K562 (cell line): ENCODE data around the gene EDRF1. TPM values are rescaled to one million over a fixed set of nuclear protein-coding genes. Genes with fewer than 3 reads are reported as not detected.

Source experiments
- ATAC-seq: fragments of 200-7000 bp; cut with Tn5 transposase; 3 replicates; pipeline ENCODE4 v1.9.1; 2020; ENCODE audit warnings: moderate library complexity
- BruUV-seq: library from RNA; stranded (reverse); fragments of 400-500 nt; replicated peaks from 2 replicates; lab custom pipeline; 2021; lab: Mats Ljungman, UMichigan
- CTCF ChIA-PET: fragments of 300-600 bp; formaldehyde crosslinking; extraction: SDS; loops from one replicate; lab custom pipeline; 2021; ENCODE audit warnings: low intra/inter-chr PET ratio; lab: Yijun Ruan, JAX
- POLR2A ChIA-PET: fragments of 300-600, 350-650 bp; sonication (Branson Sonifier 250); formaldehyde crosslinking; extraction: SDS; loops from one replicate; lab custom pipeline; 2021; ENCODE audit warnings: antibody characterized with exemption, inconsistent platforms; lab: Yijun Ruan, JAX
- DNase-seq, 4 experiments: peaks; one replicate each; pipeline versions ENCODE4 v3.0.0 to v3.0.0-alpha.2; 2011 to 2018; ENCODE audit warnings: low spot score in 3 of 4, mixed read lengths in 3 of 4; ENCODE audit errors: extremely low read depth in 1 of 4
- FAIRE-seq: peaks from 2 replicates; lab custom pipeline; 2011; peaks lifted over from hg19 to GRCh38; lab: Jason Lieb, UNC
- H2AFZ ChIP-seq: 2 replicates; pipeline ENCODE4 v1.6.0; 2011; ENCODE audit warnings: low read depth, low read length, control low read depth, inconsistent platforms
- H3K27ac ChIP-seq: fragments of 200-600 bp; 3 replicates; pipeline ENCODE4 v1.8.0; 2011; ENCODE audit warnings: low read depth, mild to moderate bottlenecking, control low read depth, inconsistent platforms, low read length, moderate library complexity, mixed read lengths; ENCODE audit errors: extremely low read depth
- H3K27me3 ChIP-seq, 2 experiments: fragments of 300-600 bp in 1 of 2; 2 replicates in 1 of 2; 3 replicates in 1 of 2; pipeline versions ENCODE4 v1.6.0 to v1.8.0; 2011; ENCODE audit warnings: inconsistent platforms in 2 of 2, low read length in 2 of 2, mild to moderate bottlenecking in 1 of 2, mixed read lengths in 1 of 2, moderate library complexity in 1 of 2; ENCODE audit not compliant: control insufficient read depth in 2 of 2, insufficient read depth in 2 of 2
- H3K36me3 ChIP-seq: fragments of 300-600 bp; 3 replicates; pipeline ENCODE4 v1.8.0; 2011; ENCODE audit warnings: mild to moderate bottlenecking, low read length, inconsistent platforms; ENCODE audit not compliant: control insufficient read depth, insufficient read depth
- H3K4me1 ChIP-seq, 2 experiments: fragments of 200-600 bp in 1 of 2; replicated peaks in 1 of 2; 2 replicates in 1 of 2; 3 replicates in 1 of 2; pipeline versions ENCODE4 v1.5.1 to v1.8.0; 2011; ENCODE audit warnings: inconsistent platforms in 2 of 2, low read length in 2 of 2, mild to moderate bottlenecking in 1 of 2, mixed read lengths in 1 of 2, moderate library complexity in 1 of 2; ENCODE audit not compliant: control insufficient read depth in 2 of 2, insufficient read depth in 2 of 2
- H3K4me2 ChIP-seq: 2 replicates; pipeline ENCODE4 v1.6.1; 2011; ENCODE audit warnings: low read length, control low read depth, inconsistent platforms, mixed read lengths; ENCODE audit not compliant: insufficient read depth
- H3K4me3 ChIP-seq: fragments of 200-600 bp; sonication (generic), shearing (Covaris generic); 2 replicates; pipeline ENCODE4 v1.5.1; 2016; ENCODE audit warnings: control low read depth, inconsistent platforms
- H3K79me2 ChIP-seq: fragments of 200-600 bp; 3 replicates; pipeline ENCODE4 v1.8.0; 2011; ENCODE audit warnings: low read length, inconsistent platforms; ENCODE audit not compliant: control insufficient read depth, insufficient read depth
- H3K9ac ChIP-seq, 2 experiments: 2 replicates each; pipeline versions ENCODE4 v1.6.0 to v1.6.1; 2011; ENCODE audit warnings: low read depth in 2 of 2, low read length in 2 of 2, control low read depth in 1 of 2, inconsistent platforms in 1 of 2, mild to moderate bottlenecking in 1 of 2, mixed read lengths in 1 of 2; ENCODE audit not compliant: insufficient read depth in 1 of 2
- H3K9me1 ChIP-seq: one replicate; pipeline ENCODE4 v1.6.0; 2011; ENCODE audit warnings: inconsistent platforms, mild to moderate bottlenecking, low read length, moderate library complexity; ENCODE audit not compliant: control insufficient read depth, insufficient read depth
- H3K9me3 ChIP-seq: replicated peaks from 2 replicates; pipeline ENCODE4 v1.5.1; 2011; ENCODE audit warnings: low read depth, low read length, inconsistent platforms; ENCODE audit not compliant: control insufficient read depth, insufficient read depth
- H4K20me1 ChIP-seq: replicated peaks from 2 replicates; pipeline ENCODE4 v1.6.1; 2011; ENCODE audit warnings: low read length, inconsistent platforms, mixed read lengths; ENCODE audit not compliant: control insufficient read depth, insufficient read depth
- CHCHD3 ChIP-seq: fragments of 250-450 bp; sonication (Bioruptor Pico); IDR thresholded peaks from 2 replicates; pipeline ENCODE4 v2.1.2; 2022; ENCODE audit warnings: mild to moderate bottlenecking
- ESRRA ChIP-seq: fragments of 450-650 bp; IDR thresholded peaks from 2 replicates; pipeline ENCODE4 v1.6.1; 2014; ENCODE audit warnings: low read depth, mild to moderate bottlenecking, moderate library complexity, borderline replicate concordance
- HDAC8 ChIP-seq: fragments of 450-650 bp; IDR thresholded peaks from 2 replicates; pipeline ENCODE4 v1.6.1; 2016; ENCODE audit warnings: mild to moderate bottlenecking, missing genetic modification characterization, moderate library complexity, missing compliant biosample characterization
- KHSRP ChIP-seq: fragments of 450-650 bp; IDR thresholded peaks from 2 replicates; pipeline ENCODE4 v1.6.1; 2017
- MIER1 ChIP-seq: fragments of 450-650 bp; IDR thresholded peaks from 2 replicates; pipeline ENCODE4 v1.6.1; 2016; ENCODE audit warnings: antibody characterized with exemption, mild to moderate bottlenecking, low read depth
- NFYB ChIP-seq: IDR thresholded peaks from 2 replicates; pipeline ENCODE4 v1.6.1; 2011; ENCODE audit warnings: mild to moderate bottlenecking, moderate library complexity; ENCODE audit not compliant: insufficient read length; ENCODE audit errors: extremely low read depth
- RAD51 ChIP-seq: fragments of 450-650 bp; IDR thresholded peaks from 2 replicates; pipeline ENCODE4 v1.7.1; 2016; ENCODE audit warnings: low read depth, mild to moderate bottlenecking, borderline replicate concordance
- SIN3B ChIP-seq: fragments of 450-650 bp; IDR thresholded peaks from 2 replicates; pipeline ENCODE4 v1.6.1; 2017; ENCODE audit warnings: low read depth, mild to moderate bottlenecking, moderate library complexity
- SMARCA5 ChIP-seq: fragments of 450-650 bp; IDR thresholded peaks from 2 replicates; pipeline ENCODE4 v1.6.1; 2016
- STAT5A ChIP-seq: IDR thresholded peaks from 2 replicates; pipeline ENCODE4 v1.6.1; 2012; ENCODE audit warnings: low read length, inconsistent platforms, borderline replicate concordance
- TFAM ChIP-seq: fragments of 250-450 bp; sonication (Bioruptor Pico); conservative IDR thresholded peaks from 2 replicates; pipeline ENCODE4 v1.5.0; 2021; ENCODE audit warnings: mild to moderate bottlenecking, moderate library complexity
- THAP7 ChIP-seq: fragments of 250-450 bp; sonication (Bioruptor Pico); IDR thresholded peaks from 2 replicates; pipeline ENCODE4 v1.5.0; 2021
- WHSC1 ChIP-seq: IDR thresholded peaks from one replicate; pipeline ENCODE4 v1.6.1; 2012; ENCODE audit warnings: low read length, control low read depth, inconsistent platforms
- ZNF778 ChIP-seq: fragments of 450-650 bp; formaldehyde crosslinking; IDR thresholded peaks from 2 replicates; pipeline ENCODE4 v1.4.0; 2020; ENCODE audit warnings: mild to moderate bottlenecking, moderate library complexity
- WGBS: fragments of 100-300 bp; shearing (Covaris generic); methylation state at CpG from one replicate; pipeline ENCODE4 v1.1.6; 2016; ENCODE audit warnings: low coverage, mixed read lengths; ENCODE audit not compliant: insufficient coverage; ENCODE audit errors: missing lambda C conversion rate; 5-methylcytosine and 5-hydroxymethylcytosine counted together
- in situ Hi-C: fragments of 300-500 bp; cut with MboI; formaldehyde crosslinking; loops from 4 replicates; pipeline ENCODE4 v1.15.0; 2018; ENCODE audit warnings: inconsistent platforms, mixed read lengths
- intact Hi-C: fragments of 100-400 bp; cut with micrococcal nuclease; formaldehyde crosslinking; loops from 2 replicates; pipeline ENCODE4 v1.14.2; 2022
- polyA plus RNA-seq, 8 experiments: library from polyadenylated mRNA; depleted of rRNA in 4 of 8; stranded (reverse) in 5 of 8; unstranded in 3 of 8; fragments of >200 nt; fragmentation: Nextera tagmentation in 2 of 8; fragmentation: Illumina TruSeq in 1 of 8; extraction: Ambion mirVana in 2 of 8; extraction: Trizol in 1 of 8; gene quantifications; 2 replicates each; pipeline versions ENCODE4 v1.2.1 to v1.2.3, GENCODE V29; 2011 to 2014; ENCODE audit warnings: inconsistent platforms in 1 of 8, missing spikeins in 1 of 8
- total RNA-seq, 7 experiments: library from RNA; depleted of rRNA in 6 of 7; stranded (reverse); fragments of >200 nt in 6 of 7; fragmentation: Illumina TruSeq in 2 of 7; extraction: Trizol in 2 of 7; gene quantifications; 2 replicates each; pipeline versions ENCODE4 v1.2.1 to v1.2.3, GENCODE V29; 2011 to 2021; ENCODE audit warnings: low replicate concordance in 1 of 7

Gene EDRF1
- total and polyA plus RNA-seq, 9 of the 15 experiments (the other 6 are each of a cell fraction or from before 2014, with no cell fraction given): 7.6 to 26.0 (median 18.6) TPM

GRCh38 chr10:125757742-125758141 lies 38.2 kb downstream of the EDRF1 start:
- Histone ChIP-seq H2AFZ (no peak overlapping the region), H4K20me1 (no peaks in the 10 kb centered on the region), H3K4me2 (no peak overlapping the region), H3K9ac (no peak overlapping the region), H3K27me3 (no peaks in the 10 kb centered on the region), H3K27ac (no peak overlapping the region), H3K4me3 (no peak overlapping the region), H3K36me3 (peaks cover 69% of the 10 kb centered on the region), H3K4me1 (no peaks in the 10 kb centered on the region), H3K79me2 (no peaks in the 10 kb centered on the region), H3K9me1 (no peaks in the 10 kb centered on the region), H3K9me3 (no peaks in the 10 kb centered on the region)
- BruUV-seq: no TSS peak
- intact Hi-C loops: no loop called here
- ChIA-PET POLR2A (no interaction called here), CTCF (no interaction called here)
- no peak for ATAC-seq
- TF ChIP-seq NFYB (no peak), CHCHD3 (CRISPR knock-in tag) (no peak), WHSC1 (no peak), KHSRP (no peak), SMARCA5 (no peak), STAT5A (no peak), THAP7 (CRISPR knock-in tag) (no peak), RAD51 (no peak), SIN3B (no peak), HDAC8 (tag) (no peak), ZNF778 (CRISPR knock-in tag) (no peak), TFAM (CRISPR knock-in tag) (no peak), MIER1 (no peak), ESRRA (no peak)
- FAIRE-seq: no peak
- no peak for DNase-seq
- 94% methylated on average over 4 of the region's 4 CpGs for WGBS
- in situ Hi-C loops: no loop called here
